ENCODE data around the gene GOLPH3L. TPM values are rescaled to one million over a fixed set of nuclear protein-coding genes. Genes with fewer than 3 reads are reported as not detected.

GOLPH3L gene
- total and polyA plus RNA-seq, 8 donors, result 13.2 to 33.4 (median 16.9) TPM

DNA sequence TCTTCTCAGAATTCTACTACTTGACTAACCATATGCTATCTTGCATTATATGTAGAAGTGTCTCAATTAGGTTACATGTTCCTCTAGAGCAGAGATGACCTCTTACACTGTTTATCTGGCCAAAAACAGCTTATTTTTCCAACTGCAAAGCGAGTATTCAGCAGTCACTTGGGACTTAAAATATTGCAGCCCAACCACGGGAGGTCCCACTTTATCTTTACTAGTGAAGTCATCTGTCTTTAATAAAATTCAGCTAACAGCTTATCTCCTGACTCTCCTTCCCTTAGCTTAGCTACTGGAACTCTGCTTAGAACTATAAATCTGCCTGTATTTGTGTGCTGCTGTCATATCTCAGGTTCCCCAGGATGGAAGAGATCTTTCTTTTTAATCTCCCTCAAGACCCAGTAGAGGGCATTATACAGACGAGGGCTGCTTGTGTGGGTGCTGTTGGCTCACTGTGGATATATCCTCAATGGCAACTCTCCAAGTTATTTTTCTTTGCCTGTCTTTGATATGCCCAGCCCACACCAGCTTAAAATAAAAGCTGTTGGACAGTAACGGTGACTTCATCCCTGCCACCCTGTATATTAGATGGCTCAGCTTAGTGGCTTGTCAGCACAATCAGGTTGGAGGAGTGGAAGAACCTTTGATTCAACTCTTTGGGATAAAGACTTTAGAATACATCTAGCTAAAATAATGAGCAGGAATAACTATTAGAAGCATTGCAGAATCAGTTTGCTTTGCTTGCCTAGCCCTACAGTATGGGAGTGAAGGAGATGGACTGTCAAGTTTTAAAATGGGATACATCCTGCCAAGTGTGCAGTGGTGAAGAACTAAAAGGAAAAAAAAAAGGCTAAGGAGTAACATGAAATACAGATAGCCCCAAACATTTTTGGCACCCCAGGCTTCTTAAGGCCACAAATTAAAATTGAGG lies 77.1 kb downstream of the GOLPH3L start:
- peak overlapping the region in 4 of 5 donors; percentile 34 to 78 (median 75) for H3K27ac ChIP-seq
- TF ChIP-seq, protein P1, sequence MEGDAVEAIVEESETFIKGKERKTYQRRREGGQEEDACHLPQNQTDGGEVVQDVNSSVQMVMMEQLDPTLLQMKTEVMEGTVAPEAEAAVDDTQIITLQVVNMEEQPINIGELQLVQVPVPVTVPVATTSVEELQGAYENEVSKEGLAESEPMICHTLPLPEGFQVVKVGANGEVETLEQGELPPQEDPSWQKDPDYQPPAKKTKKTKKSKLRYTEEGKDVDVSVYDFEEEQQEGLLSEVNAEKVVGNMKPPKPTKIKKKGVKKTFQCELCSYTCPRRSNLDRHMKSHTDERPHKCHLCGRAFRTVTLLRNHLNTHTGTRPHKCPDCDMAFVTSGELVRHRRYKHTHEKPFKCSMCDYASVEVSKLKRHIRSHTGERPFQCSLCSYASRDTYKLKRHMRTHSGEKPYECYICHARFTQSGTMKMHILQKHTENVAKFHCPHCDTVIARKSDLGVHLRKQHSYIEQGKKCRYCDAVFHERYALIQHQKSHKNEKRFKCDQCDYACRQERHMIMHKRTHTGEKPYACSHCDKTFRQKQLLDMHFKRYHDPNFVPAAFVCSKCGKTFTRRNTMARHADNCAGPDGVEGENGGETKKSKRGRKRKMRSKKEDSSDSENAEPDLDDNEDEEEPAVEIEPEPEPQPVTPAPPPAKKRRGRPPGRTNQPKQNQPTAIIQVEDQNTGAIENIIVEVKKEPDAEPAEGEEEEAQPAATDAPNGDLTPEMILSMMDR (IDR thresholded peaks at IDR 0.05), result peak in 2 of 7 experiments; percentile 33 to 41
- TF ChIP-seq POLR2AphosphoS5 (IDR thresholded peaks at IDR 0.05), result peak in 1 of 3 donors; percentile 26
- no peak for TF ChIP-seq EP300 (IDR thresholded peaks at IDR 0.05)
- TF ChIP-seq POLR2A (IDR thresholded peaks at IDR 0.05), result no peak
- DNase-seq, result peak in 1 of 2 donors; percentile 73
- peaks cover 23 to 67% (median 52%) of the 10 kb centered on the region in 4 donors for H3K4me1 ChIP-seq
- H3K27me3 ChIP-seq, result no peaks in the 10 kb centered on the region
- no peak overlapping the region for H3K4me3 ChIP-seq
- intact Hi-C loops (cut with DNase I; ENCODE audit: low total_unique reads), result loop anchor here (10.0 kb wide), 1 partner anchor 65 kb away; no protein-coding TSS in a partner anchor
- H3K9me3 ChIP-seq, result no peaks in the 10 kb centered on the region
- 17 to 30% (median 25%) methylated on average over 4 of the region's 4 CpGs for WGBS, 5 donors
- peaks cover 42 to 75% (median 73%) of the 10 kb centered on the region in 4 donors for H3K36me3 ChIP-seq

DNA sequence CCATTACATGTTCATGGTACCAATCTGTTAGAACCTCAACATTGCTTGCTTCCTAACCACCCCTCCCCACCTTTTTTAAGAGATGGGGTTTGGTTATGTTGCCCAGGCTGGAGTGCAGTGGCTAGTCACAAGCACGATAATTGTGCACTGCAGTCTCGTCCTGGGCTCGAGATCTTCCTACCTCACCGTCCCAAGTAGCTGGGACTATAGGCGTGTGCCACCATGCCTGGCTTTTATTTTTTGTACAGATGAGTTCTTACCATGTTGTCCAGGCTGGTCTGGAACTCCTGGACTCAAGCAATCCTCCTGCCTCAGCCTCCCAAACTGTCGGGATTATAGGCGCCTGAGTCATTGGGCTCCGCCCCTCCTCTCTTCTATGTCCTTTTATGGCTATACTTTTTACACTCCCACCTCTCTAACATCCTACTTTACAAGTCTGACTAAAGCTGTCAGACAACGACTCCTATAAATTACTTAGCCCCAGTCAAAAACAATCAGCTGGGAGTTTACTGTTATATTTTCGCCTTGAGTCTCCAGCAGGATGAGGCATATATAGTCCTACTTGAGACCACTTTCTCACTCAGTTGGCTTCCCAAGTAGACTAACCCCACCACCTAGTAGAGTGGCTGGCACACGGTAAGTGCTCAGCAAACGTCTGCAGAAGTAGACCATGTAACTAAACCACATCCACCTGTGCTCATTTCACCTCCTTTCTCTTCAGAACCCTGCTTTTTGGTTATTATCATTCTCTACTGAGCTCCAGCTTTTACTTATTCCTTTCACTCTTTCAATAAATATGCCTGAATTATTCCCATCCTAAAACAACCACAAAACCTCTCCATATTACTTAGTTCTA lies 81.4 kb downstream of the GOLPH3L start:
- 87 to 90% (median 90%) methylated on average over 12 of the region's 12 CpGs for WGBS, 5 donors
- no peak for TF ChIP-seq POLR2AphosphoS5 (IDR thresholded peaks at IDR 0.05)
- TF ChIP-seq EP300 (IDR thresholded peaks at IDR 0.05), result no peak
- TF ChIP-seq, protein P1 (IDR thresholded peaks at IDR 0.05), result no peak
- TF ChIP-seq POLR2A (IDR thresholded peaks at IDR 0.05), result no peak
- peaks cover 13 to 47% (median 40%) of the 10 kb centered on the region in 4 donors for H3K36me3 ChIP-seq
- H3K27me3 ChIP-seq, result no peaks in the 10 kb centered on the region
- intact Hi-C loops (cut with DNase I; ENCODE audit: low total_unique reads), result no loop called here
- H3K4me3 ChIP-seq, result no peak overlapping the region
- no peaks in the 10 kb centered on the region for H3K9me3 ChIP-seq
- peak overlapping the region in 4 of 5 donors; percentile 7 to 89 (median 66) for H3K27ac ChIP-seq
- peaks cover 44 to 71% (median 60%) of the 10 kb centered on the region in 4 donors for H3K4me1 ChIP-seq
- no peak for DNase-seq

DNA sequence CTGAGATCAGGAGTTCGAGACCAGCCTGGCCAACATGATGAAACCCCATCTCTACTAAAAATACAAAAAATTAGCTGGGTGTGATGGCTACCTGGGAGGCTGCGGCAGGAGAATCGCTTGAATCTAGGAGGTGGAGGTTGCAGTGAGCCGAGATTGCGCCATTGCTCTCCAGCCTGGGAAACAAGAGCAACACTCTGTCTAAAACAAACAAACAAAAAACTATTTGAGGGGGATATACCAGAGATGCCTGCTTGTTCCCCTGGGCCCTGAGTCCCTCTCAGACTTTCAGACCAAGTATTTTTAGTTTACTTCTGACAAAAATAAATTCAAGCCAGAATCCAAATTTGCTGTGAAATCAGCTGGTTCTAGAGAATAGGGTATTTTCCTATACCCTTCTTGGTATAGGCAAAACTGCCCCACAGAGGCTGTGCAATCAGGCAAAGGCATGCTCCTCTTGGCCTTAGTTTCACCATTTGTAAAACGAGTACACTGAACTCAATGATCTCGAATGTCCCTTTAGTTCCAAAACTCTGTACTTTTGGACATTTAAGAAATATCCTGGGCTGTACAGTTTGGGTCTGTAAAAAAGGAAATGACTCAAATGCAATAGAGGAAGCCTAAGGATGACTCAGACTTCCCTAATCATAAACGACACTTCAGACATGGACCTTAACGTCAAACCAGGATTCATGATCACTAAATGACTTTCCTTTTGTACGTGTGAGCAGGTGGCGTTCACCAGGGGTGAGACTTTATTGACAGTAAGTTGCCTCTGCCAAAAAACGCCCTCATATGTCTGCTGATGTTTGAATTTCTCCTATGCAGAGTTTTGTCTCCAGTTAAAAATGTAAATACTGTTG lies 83.7 kb downstream of the GOLPH3L start:
- peak overlapping the region in 1 of 4 donors; percentile 11 for H3K4me3 ChIP-seq
- peaks cover 6 to 39% (median 25%) of the 10 kb centered on the region in 4 donors for H3K36me3 ChIP-seq
- H3K27me3 ChIP-seq, result no peaks in the 10 kb centered on the region
- WGBS, 5 donors, result 46 to 50% (median 48%) methylated on average over 12 of the region's 12 CpGs
- H3K27ac ChIP-seq, result peak overlapping the region; percentile 61 to 89 (median 88)
- intact Hi-C loops (cut with DNase I; ENCODE audit: low total_unique reads), result no loop called here
- TF ChIP-seq, protein P1 (IDR thresholded peaks at IDR 0.05), result no peak
- peak; percentile 34 to 85 (median 80) for TF ChIP-seq POLR2AphosphoS5 (IDR thresholded peaks at IDR 0.05)
- no peaks in the 10 kb centered on the region for H3K9me3 ChIP-seq
- H3K4me1 ChIP-seq, result peaks cover 36 to 71% (median 61%) of the 10 kb centered on the region in 4 donors
- DNase-seq, result peak in 1 of 2 donors; percentile 69
